ENCODE measurements around the gene USP7. TPM values are rescaled to one million over a fixed set of nuclear protein-coding genes. Genes with fewer than 3 reads are reported as not detected.

Gene USP7
- total RNA-seq, 2 donors from 2014 or later = 154 to 171 TPM

GRCh38 chr16:8855972-8856371 lies 107.7 kb downstream of the USP7 start:
- ATAC-seq = no peak
- H3K36me3 Mint-ChIP-seq = peaks cover 0 to 23% of the 10 kb centered on the region in 2 donors
- no peak for DNase-seq (ENCODE audit: low spot score in 2 of 2)
- H3K9me3 Mint-ChIP-seq = no peaks in the 10 kb centered on the region
- H3K27ac Mint-ChIP-seq = peak overlapping the region; percentile 42 to 50

- no peaks in the 10 kb centered on the region for H3K9me3 Mint-ChIP-seq
- ATAC-seq (peak in 1 of 2 donors; percentile 12), DNase-seq (ENCODE audit: low spot score in 2 of 2) (no peak)
- H3K27ac Mint-ChIP-seq = peak overlapping the region; percentile 82 to 90
- peaks cover 0 to 23% of the 10 kb centered on the region in 2 donors for H3K36me3 Mint-ChIP-seq
These were observed 108.5 kb downstream of the USP7 start for GRCh38 chr16:8855051-8855786.

- ATAC-seq (no peak), DNase-seq (ENCODE audit: low spot score in 2 of 2) (no peak)
- peaks cover 7 to 25% of the 10 kb centered on the region in 2 donors for H3K36me3 Mint-ChIP-seq
- H3K9me3 Mint-ChIP-seq = no peaks in the 10 kb centered on the region
- H3K27ac Mint-ChIP-seq = peak overlapping the region; percentile 82 to 90
These were observed 109.3 kb downstream of the USP7 start for GRCh38 chr16:8854298-8854948.

GRCh38 chr16:8853611-8854010 lies 110.1 kb downstream of the USP7 start:
- no peaks in the 10 kb centered on the region for H3K9me3 Mint-ChIP-seq
- no peak for DNase-seq (ENCODE audit: low spot score in 2 of 2)
- peak overlapping the region; percentile 47 to 53 for H3K27ac Mint-ChIP-seq
- ATAC-seq = no peak
- peaks cover 10 to 28% of the 10 kb centered on the region in 2 donors for H3K36me3 Mint-ChIP-seq

GRCh38 chr16:8853150-8853549 lies 110.6 kb downstream of the USP7 start:
- Mint-ChIP-seq H3K9me3 (no peaks in the 10 kb centered on the region), H3K27ac (peak overlapping the region; percentile 53 to 72), H3K36me3 (peaks cover 10 to 27% of the 10 kb centered on the region in 2 donors)
- DNase-seq (ENCODE audit: low spot score in 2 of 2) (no peak), ATAC-seq (no peak)

- DNase-seq (ENCODE audit: low spot score in 2 of 2) (no peak), ATAC-seq (no peak)
- no peaks in the 10 kb centered on the region for H3K9me3 Mint-ChIP-seq
- H3K36me3 Mint-ChIP-seq = peaks cover 10 to 22% of the 10 kb centered on the region in 2 donors
- H3K27ac Mint-ChIP-seq = peak overlapping the region; percentile 53 to 72
These were observed 111.2 kb downstream of the USP7 start for GRCh38 chr16:8852534-8852933.

GRCh38 chr16:8851761-8852403 lies 111.8 kb downstream of the USP7 start:
- H3K36me3 Mint-ChIP-seq = peaks cover 10 to 22% of the 10 kb centered on the region in 2 donors

GRCh38 chr16:8850279-8850885 lies 113.3 kb downstream of the USP7 start:
- Mint-ChIP-seq H3K27ac (peak overlapping the region; percentile 82 to 93), H3K36me3 (peaks cover 10 to 22% of the 10 kb centered on the region in 2 donors), H3K9me3 (no peaks in the 10 kb centered on the region)
- ATAC-seq (peak; percentile 18 to 56), DNase-seq (ENCODE audit: low spot score in 2 of 2) (no peak)

More at GRCh38 chr16:8851761-8852403, 111.8 kb downstream of the USP7 start:
- peak in 1 of 2 donors; percentile 4 for ATAC-seq
- H3K27ac Mint-ChIP-seq = peak overlapping the region; percentile 82
- H3K9me3 Mint-ChIP-seq = no peaks in the 10 kb centered on the region
- no peak for DNase-seq (ENCODE audit: low spot score in 2 of 2)

- Mint-ChIP-seq H3K27ac (peak overlapping the region; percentile 82 to 93), H3K9me3 (no peaks in the 10 kb centered on the region), H3K36me3 (peaks cover 10 to 17% of the 10 kb centered on the region in 2 donors)
- no peak for ATAC-seq
- no peak for DNase-seq (ENCODE audit: low spot score in 2 of 2)
These were observed 114.2 kb downstream of the USP7 start for GRCh38 chr16:8849411-8850011.

- no peaks in the 10 kb centered on the region for H3K9me3 Mint-ChIP-seq
- H3K27ac Mint-ChIP-seq = peak overlapping the region; percentile 82 to 83
- peaks cover 10 to 17% of the 10 kb centered on the region in 2 donors for H3K36me3 Mint-ChIP-seq
- no peak for ATAC-seq
- no peak for DNase-seq (ENCODE audit: low spot score in 2 of 2)
These were observed 114.7 kb downstream of the USP7 start for GRCh38 chr16:8848939-8849391.

GRCh38 chr16:8848231-8848938 lies 115.3 kb downstream of the USP7 start:
- Mint-ChIP-seq H3K36me3 (peaks cover 10 to 17% of the 10 kb centered on the region in 2 donors), H3K27ac (no peak overlapping the region), H3K9me3 (no peaks in the 10 kb centered on the region)
- DNase-seq (ENCODE audit: low spot score in 2 of 2) (no peak), ATAC-seq (no peak)

GRCh38 chr16:8847623-8848022 lies 116.1 kb downstream of the USP7 start:
- DNase-seq (ENCODE audit: low spot score in 2 of 2) = no peak
- peaks cover 10 to 17% of the 10 kb centered on the region in 2 donors for H3K36me3 Mint-ChIP-seq
- H3K9me3 Mint-ChIP-seq = no peaks in the 10 kb centered on the region
- no peak overlapping the region for H3K27ac Mint-ChIP-seq
- no peak for ATAC-seq

- no peak for ATAC-seq
- no peak overlapping the region for H3K27ac Mint-ChIP-seq
- no peaks in the 10 kb centered on the region for H3K9me3 Mint-ChIP-seq
- peaks cover 10 to 17% of the 10 kb centered on the region in 2 donors for H3K36me3 Mint-ChIP-seq
- DNase-seq (ENCODE audit: low spot score in 2 of 2) = no peak
These were observed 116.6 kb downstream of the USP7 start for GRCh38 chr16:8847145-8847544.

GRCh38 chr16:8846401-8846932 lies 117.2 kb downstream of the USP7 start:
- ATAC-seq (no peak), DNase-seq (ENCODE audit: low spot score in 2 of 2) (no peak)
- no peak overlapping the region for H3K27ac Mint-ChIP-seq
- no peaks in the 10 kb centered on the region for H3K9me3 Mint-ChIP-seq
- peaks cover 10 to 12% of the 10 kb centered on the region in 2 donors for H3K36me3 Mint-ChIP-seq

- Mint-ChIP-seq H3K27ac (peak overlapping the region in 1 of 2 donors; percentile 34), H3K9me3 (no peaks in the 10 kb centered on the region), H3K36me3 (peaks cover 10% of the 10 kb centered on the region in 2 donors)
- DNase-seq (ENCODE audit: low spot score in 2 of 2) (no peak), ATAC-seq (no peak)
These were observed 117.9 kb downstream of the USP7 start for GRCh38 chr16:8845699-8846298.

Data from activated naive CD4-positive, alpha-beta T cell treated with anti-CD3 and anti-CD28 coated beads, Interleukin-2, amount 50 U/mL, for 72 hours (primary cell).